22Rv1 (cell line): Measurements from ENCODE around the gene LIN9.

Experiments used
- ZFX ChIP-seq: fragments of 450-650 bp; IDR thresholded peaks from 2 replicates; pipeline ENCODE4 v1.6.1; 2017; ENCODE audit warnings: antibody characterized with exemption, borderline replicate concordance
- TF ChIP-seq, protein P1 (sequence below): fragments of 450-650 bp; IDR thresholded peaks from 2 replicates; pipeline ENCODE4 v1.5.1; 2017; ENCODE audit warnings: mild to moderate bottlenecking

DNA sequence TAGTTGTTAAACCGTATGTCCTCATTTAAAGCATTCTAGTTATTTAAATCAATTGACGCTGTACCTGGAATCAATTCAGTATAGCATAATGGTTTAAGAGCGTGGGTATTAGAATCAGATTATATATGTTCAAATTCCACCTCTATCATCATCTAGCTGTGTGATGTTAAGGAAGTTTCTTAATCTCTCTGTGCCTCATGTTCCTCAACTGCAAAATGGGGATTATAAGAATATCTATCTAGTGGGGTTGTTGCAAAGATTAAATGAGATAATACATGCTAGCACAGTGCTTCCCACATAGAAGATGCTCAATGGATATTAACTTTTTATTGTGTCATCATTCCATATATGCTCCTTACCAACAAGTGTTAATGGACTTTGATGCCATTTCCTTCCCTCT is 69.5 kb downstream of the LIN9 start:
- TF ChIP-seq, protein P1, sequence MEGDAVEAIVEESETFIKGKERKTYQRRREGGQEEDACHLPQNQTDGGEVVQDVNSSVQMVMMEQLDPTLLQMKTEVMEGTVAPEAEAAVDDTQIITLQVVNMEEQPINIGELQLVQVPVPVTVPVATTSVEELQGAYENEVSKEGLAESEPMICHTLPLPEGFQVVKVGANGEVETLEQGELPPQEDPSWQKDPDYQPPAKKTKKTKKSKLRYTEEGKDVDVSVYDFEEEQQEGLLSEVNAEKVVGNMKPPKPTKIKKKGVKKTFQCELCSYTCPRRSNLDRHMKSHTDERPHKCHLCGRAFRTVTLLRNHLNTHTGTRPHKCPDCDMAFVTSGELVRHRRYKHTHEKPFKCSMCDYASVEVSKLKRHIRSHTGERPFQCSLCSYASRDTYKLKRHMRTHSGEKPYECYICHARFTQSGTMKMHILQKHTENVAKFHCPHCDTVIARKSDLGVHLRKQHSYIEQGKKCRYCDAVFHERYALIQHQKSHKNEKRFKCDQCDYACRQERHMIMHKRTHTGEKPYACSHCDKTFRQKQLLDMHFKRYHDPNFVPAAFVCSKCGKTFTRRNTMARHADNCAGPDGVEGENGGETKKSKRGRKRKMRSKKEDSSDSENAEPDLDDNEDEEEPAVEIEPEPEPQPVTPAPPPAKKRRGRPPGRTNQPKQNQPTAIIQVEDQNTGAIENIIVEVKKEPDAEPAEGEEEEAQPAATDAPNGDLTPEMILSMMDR = no peak
- TF ChIP-seq ZFX = no peak
